Cortex of kidney (tissue), 1 donor: Measurements from ENCODE around the gene PKIB.
"Not testable (repeated sequence)": the region's sequence is repeated elsewhere in the genome, so short reads cannot be mapped to it uniquely, and the experiment has no call there.

Experiments
- DNase-seq: peaks from one replicate; lab custom pipeline; 2025; lab: John Stamatoyannopoulos, UW

Gene PKIB

GRCh38 chr6:122746688-122747087, 136.5 kb downstream of the PKIB start:
- no peak for DNase-seq

DNA sequence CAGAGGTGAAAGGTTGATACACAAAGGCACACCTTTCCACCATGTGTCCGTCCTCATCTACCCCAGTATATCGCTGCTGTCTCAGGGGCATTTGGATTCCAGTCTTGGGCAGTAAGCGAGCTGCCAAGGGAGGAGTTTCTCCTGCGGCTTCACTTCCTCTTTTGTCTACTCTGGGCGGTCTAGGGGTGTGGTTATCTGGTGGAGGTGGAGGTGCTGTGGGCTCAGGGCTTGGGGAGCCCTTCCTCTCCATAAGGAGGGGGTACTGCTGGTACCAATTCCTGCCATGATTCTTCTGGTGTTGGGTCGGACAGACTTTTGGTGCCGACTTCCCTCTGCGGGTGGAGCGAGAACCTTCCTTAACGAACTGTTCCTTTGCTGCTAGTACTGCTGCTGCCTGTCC, 137.4 kb downstream of the PKIB start:
- DNase-seq = no peak

DNA sequence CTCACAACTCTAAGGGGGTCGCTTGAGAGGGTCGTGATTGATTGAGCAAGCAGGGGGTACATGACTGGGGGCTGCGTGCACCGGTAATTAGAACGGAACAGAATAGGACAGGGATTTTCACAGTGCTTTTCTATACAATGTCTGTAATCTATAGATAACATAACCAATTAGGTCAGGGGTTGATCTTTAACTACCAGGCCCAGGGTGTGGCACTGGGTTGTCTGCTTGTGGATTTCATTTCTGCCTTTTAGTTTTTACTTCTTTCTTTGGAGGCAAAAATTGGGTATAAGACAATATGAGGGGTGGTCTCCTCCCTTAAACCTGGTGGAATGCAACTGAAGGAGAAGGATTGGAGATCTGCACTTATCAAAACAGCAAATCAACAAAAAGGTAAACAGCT, 138.7 kb downstream of the PKIB start:
- DNase-seq = not testable (repeated sequence)

DNA sequence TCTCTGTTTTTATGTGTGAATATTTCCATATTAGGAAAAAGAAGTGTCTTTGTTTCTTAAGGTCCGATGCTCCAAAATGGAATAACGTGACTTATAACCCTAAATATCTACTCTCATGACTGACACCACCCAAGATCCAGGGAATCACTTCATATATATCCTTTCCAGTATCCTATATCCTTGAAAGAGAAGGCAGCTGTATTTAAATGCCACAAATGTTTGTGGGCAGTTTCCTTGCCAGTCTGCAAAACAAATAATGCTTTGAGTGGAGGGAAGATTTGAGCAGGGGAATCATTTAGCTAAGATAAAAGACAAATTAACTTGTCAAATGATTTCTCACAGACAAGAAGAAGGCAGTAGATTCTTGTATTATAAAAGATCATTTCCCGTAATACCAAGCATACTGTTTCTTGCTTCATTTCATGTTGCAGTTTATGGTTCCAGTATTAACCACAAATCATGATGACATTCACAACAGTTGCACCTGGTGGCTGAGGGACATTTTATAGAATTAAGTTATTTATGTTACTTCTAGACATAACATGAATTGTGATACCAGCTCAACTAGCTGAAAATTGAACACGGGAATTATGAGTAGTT, 139.3 kb downstream of the PKIB start:
- DNase-seq = no peak

GRCh38 chr6:122751326-122751725, 141.1 kb downstream of the PKIB start:
- DNase-seq = no peak

DNA sequence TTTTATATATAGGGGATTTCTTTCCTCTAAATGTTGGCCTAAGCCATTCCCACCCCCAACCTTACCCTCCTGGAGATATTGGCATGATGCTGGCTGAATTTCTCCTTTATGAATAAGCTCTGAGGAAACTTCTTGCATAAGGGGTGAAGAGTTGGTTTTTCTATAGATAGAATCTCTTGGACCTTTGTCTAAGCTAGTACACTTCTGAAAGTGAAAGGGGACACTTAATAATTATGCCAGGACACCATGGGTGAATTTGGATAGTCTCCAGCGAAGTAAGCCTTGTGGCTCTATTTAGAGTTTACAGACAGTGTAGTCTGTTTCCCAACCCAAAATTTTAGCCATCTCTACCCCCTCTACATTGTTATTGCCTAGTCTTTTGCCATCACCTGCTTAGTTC, 142.3 kb downstream of the PKIB start:
- DNase-seq = no peak

DNA sequence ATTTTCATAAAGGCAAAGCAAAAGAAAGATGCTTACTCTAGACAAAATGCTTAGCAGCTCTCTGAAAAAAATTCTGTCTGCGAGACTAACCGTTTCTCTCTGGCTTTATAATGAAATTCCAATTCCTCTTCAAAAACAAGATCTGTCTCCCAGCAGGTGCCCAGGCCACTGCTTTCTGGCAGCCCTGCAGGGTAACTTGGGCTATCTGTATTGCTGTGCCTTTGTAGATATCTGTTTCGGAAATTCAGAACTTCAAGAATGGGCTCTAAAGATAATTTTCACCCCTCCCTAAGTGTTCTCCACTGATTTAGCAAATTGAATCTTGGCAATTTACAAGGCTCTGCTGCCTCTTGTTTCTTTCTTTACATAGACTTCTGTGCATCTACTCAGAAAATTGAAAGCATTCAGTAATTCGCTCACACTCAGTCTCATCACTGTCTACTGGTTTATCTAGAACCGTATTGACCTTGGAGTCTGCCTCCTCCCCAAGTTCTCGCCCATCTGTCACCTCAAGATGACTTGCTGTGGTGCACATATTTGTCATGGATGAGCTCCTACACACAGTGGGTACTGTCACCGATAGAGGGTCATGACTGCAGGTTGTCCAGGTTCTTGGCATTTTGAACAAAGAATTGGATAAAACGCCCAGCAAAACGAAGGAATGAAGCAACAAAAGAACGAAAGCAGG, 142.9 kb downstream of the PKIB start:
- DNase-seq = no peak

- DNase-seq = no peak
These were observed 143.5 kb downstream of the PKIB start for GRCh38 chr6:122753688-122754056.

GRCh38 chr6:122754191-122754731, 144.1 kb downstream of the PKIB start:
- no peak for DNase-seq

- DNase-seq = no peak
These were observed 145.7 kb downstream of the PKIB start for GRCh38 chr6:122755901-122756300.

DNA sequence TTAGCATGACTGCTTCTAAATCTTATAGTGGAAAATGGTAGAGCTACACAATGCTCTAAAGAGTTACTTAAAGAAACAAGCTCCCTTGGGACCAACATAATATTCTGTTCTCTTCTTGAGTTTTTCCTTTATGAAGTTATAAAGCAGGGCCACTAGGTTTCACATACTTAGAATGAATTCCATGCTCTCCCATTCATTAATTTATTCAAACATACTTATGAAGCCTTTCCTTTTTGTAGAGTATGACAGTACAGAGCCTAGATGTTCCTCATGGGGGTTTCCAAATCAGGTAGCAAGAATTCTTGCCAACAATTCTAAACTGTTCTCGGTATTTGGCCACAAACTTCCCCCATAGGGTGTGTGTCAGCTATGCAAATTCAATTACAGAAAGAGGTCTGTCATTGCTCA, 148.7 kb downstream of the PKIB start:
- no peak for DNase-seq

GRCh38 chr6:122760330-122760729, 150.1 kb downstream of the PKIB start:
- DNase-seq = no peak

GRCh38 chr6:122766256-122766655, 156.1 kb downstream of the PKIB start:
- no peak for DNase-seq

- no peak for DNase-seq
These were observed 160.8 kb downstream of the PKIB start for GRCh38 chr6:122770835-122771601.

DNA sequence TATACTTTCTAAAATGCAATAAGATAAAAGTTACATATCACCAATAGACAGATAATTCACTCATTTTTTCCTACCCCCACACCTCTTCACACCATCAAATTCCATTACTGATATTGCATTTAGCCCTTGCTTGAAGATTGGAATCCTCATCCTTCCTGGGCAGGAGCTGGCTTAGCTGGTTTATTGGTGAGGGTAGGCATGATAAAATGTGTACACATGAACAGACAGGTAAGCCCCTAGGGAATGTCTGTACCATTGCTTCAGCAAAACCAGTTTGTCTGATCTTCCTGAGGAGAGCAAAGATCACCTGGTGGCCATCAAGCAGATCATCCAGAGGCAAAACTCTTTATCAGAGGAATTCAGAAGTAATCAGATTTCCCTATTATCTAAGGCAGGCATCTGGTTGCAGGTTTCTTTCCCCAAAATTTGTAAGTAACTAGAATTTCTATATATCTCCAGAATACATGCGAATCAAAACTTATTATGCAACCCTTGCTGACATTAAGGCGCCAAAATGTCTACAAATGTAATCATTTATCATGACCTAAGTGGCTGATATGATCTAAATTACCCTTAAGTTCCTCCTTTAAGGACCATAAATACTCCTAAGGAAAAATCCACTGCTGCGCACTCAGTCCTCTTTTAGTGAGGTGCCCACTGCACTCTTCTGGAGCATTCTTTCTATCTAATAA, 162.7 kb downstream of the PKIB start:
- no peak for DNase-seq
